H9 (cell line): Measurements from ENCODE around the gene EVC. TPM values are rescaled to one million over a fixed set of nuclear protein-coding genes. Genes with fewer than 3 reads are reported as not detected.

ENCODE experiments used
- DNase-seq: peaks from one replicate; pipeline ENCODE4 v3.0.0-alpha.2; 2017
- H2AFZ ChIP-seq: one replicate; pipeline ENCODE4 v1.6.1; 2013; ENCODE audit warnings: mild to moderate bottlenecking, low read length, control low read depth, moderate library complexity
- H2AK5ac ChIP-seq: 2 replicates; pipeline ENCODE4 v1.6.1; 2013; ENCODE audit warnings: low read length, control low read depth, mixed read lengths; ENCODE audit not compliant: insufficient read length
- H2BK120ac ChIP-seq: one replicate; pipeline ENCODE4 v1.6.1; 2013; ENCODE audit warnings: low read depth, mild to moderate bottlenecking, low read length, control low read depth, inconsistent platforms; ENCODE audit not compliant: poor library complexity, severe bottlenecking
- H2BK12ac ChIP-seq: 2 replicates; pipeline ENCODE4 v1.6.1; 2013; ENCODE audit warnings: low read length, control low read depth, mixed read lengths, low read depth; ENCODE audit not compliant: insufficient read length
- H2BK15ac ChIP-seq: 2 replicates; pipeline ENCODE4 v1.6.1; 2013; ENCODE audit warnings: low read depth, low read length, control low read depth
- H2BK20ac ChIP-seq: one replicate; pipeline ENCODE4 v1.6.1; 2013; ENCODE audit warnings: low read depth, mild to moderate bottlenecking, low read length, control low read depth, inconsistent platforms; ENCODE audit not compliant: poor library complexity, severe bottlenecking
- H2BK5ac ChIP-seq: 2 replicates; pipeline ENCODE4 v1.6.1; 2013; ENCODE audit warnings: low read length, control low read depth, mixed read lengths; ENCODE audit not compliant: insufficient read length
- H3K14ac ChIP-seq: 2 replicates; pipeline ENCODE4 v1.6.1; 2013; ENCODE audit warnings: low read length, control low read depth; ENCODE audit not compliant: insufficient read depth
- H3K18ac ChIP-seq: 2 replicates; pipeline ENCODE4 v1.6.1; 2013; ENCODE audit warnings: low read depth, mild to moderate bottlenecking, mixed read lengths, low read length, control low read depth; ENCODE audit not compliant: insufficient read length
- H3K23ac ChIP-seq: 2 replicates; pipeline ENCODE4 v1.6.1; 2013; ENCODE audit warnings: low read length, control low read depth, mixed read lengths, low read depth; ENCODE audit not compliant: insufficient read length
- H3K23me2 ChIP-seq: 2 replicates; pipeline ENCODE4 v1.6.1; 2013; ENCODE audit warnings: low read depth, mild to moderate bottlenecking, mixed read lengths, low read length, control low read depth; ENCODE audit not compliant: insufficient read length, poor library complexity, severe bottlenecking
- H3K27ac ChIP-seq: 2 replicates; pipeline ENCODE4 v1.5.1; 2013; ENCODE audit warnings: low read length, control low read depth, mixed read lengths, low read depth; ENCODE audit not compliant: insufficient read length
- H3K27me3 ChIP-seq: 2 replicates; pipeline ENCODE4 v1.6.1; 2013; ENCODE audit warnings: low read length, control low read depth, inconsistent platforms; ENCODE audit not compliant: insufficient read depth
- H3K4ac ChIP-seq: 2 replicates; pipeline ENCODE4 v1.6.1; 2013; ENCODE audit warnings: low read depth, mild to moderate bottlenecking, control low read depth, inconsistent platforms, low read length, moderate library complexity
- H3K4me1 ChIP-seq: 2 replicates; pipeline ENCODE4 v1.6.1; 2013; ENCODE audit warnings: low read length, control low read depth, inconsistent platforms; ENCODE audit not compliant: insufficient read depth
- H3K4me2 ChIP-seq: 2 replicates; pipeline ENCODE4 v1.6.1; 2013; ENCODE audit warnings: low read length, control low read depth, mixed read lengths; ENCODE audit not compliant: insufficient read length, insufficient read depth
- H3K56ac ChIP-seq: 2 replicates; pipeline ENCODE4 v1.6.1; 2013; ENCODE audit warnings: low read depth, mild to moderate bottlenecking, mixed read lengths, low read length, control low read depth; ENCODE audit not compliant: insufficient read length
- H3K79me1 ChIP-seq: 2 replicates; pipeline ENCODE4 v1.6.1; 2013; ENCODE audit warnings: low read depth, mild to moderate bottlenecking, moderate library complexity, low read length, control low read depth, inconsistent platforms; ENCODE audit not compliant: insufficient read depth, poor library complexity, severe bottlenecking
- H3K79me2 ChIP-seq: 2 replicates; pipeline ENCODE4 v1.6.1; 2013; ENCODE audit warnings: low read length, control low read depth, inconsistent platforms; ENCODE audit not compliant: insufficient read depth
- H3K9ac ChIP-seq: 2 replicates; pipeline ENCODE4 v1.6.1; 2013; ENCODE audit warnings: low read length, control low read depth, mixed read lengths; ENCODE audit not compliant: insufficient read length; ENCODE audit errors: extremely low read depth
- H3K9me3 ChIP-seq: one replicate; pipeline ENCODE4 v1.6.1; 2013; ENCODE audit warnings: low read depth, low read length, inconsistent platforms; ENCODE audit not compliant: control insufficient read depth
- H3T11ph ChIP-seq: one replicate; pipeline ENCODE4 v1.6.1; 2013; ENCODE audit warnings: mild to moderate bottlenecking, low read length, control low read depth, inconsistent platforms
- H4K20me1 ChIP-seq: one replicate; pipeline ENCODE4 v1.6.1; 2013; ENCODE audit not compliant: control insufficient read depth, insufficient read length, insufficient read depth
- H4K5ac ChIP-seq: 2 replicates; pipeline ENCODE4 v1.6.1; 2013; ENCODE audit warnings: low read depth, mild to moderate bottlenecking, mixed read lengths, low read length, control low read depth; ENCODE audit not compliant: insufficient read length
- H4K8ac ChIP-seq: replicated peaks from 2 replicates; pipeline ENCODE4 v1.6.1; 2013; ENCODE audit warnings: low read length, control low read depth, mixed read lengths, low read depth; ENCODE audit not compliant: insufficient read length
- H4K91ac ChIP-seq: 2 replicates; pipeline ENCODE4 v1.6.1; 2013; ENCODE audit warnings: low read depth, mild to moderate bottlenecking, moderate library complexity, mixed read lengths, low read length, control low read depth; ENCODE audit not compliant: insufficient read length
- H3K27ac Mint-ChIP-seq, 3 experiments: 2 replicates in 2 of 3; 3 replicates in 1 of 3; pipeline ENCODE4 v1.8.0; 2020 to 2021; ENCODE audit warnings: mixed read lengths in 3 of 3, mild to moderate bottlenecking in 1 of 3, moderate library complexity in 1 of 3
- H3K27me3 Mint-ChIP-seq: 2 replicates; pipeline ENCODE4 v1.8.0; 2021; ENCODE audit warnings: low read depth, mild to moderate bottlenecking, moderate library complexity, mixed read lengths
- H3K36me3 Mint-ChIP-seq, 3 experiments: 2 replicates in 2 of 3; 3 replicates in 1 of 3; pipeline ENCODE4 v1.8.0; 2020 to 2021; ENCODE audit warnings: low read depth in 3 of 3, mixed read lengths in 3 of 3; ENCODE audit not compliant: insufficient read depth in 1 of 3
- H3K4me1 Mint-ChIP-seq, 2 experiments: 2 replicates each; pipeline ENCODE4 v1.8.0; 2020; ENCODE audit warnings: mixed read lengths in 2 of 2
- H3K4me3 Mint-ChIP-seq, 2 experiments: 2 replicates in 1 of 2; 3 replicates in 1 of 2; pipeline ENCODE4 v1.8.0; 2020 to 2021; ENCODE audit warnings: mild to moderate bottlenecking in 2 of 2, mixed read lengths in 2 of 2, moderate library complexity in 1 of 2
- H3K9me3 Mint-ChIP-seq, 2 experiments: 2 replicates in 1 of 2; 3 replicates in 1 of 2; pipeline ENCODE4 v1.8.0; 2020; ENCODE audit warnings: mild to moderate bottlenecking in 2 of 2, mixed read lengths in 2 of 2, moderate library complexity in 1 of 2
- WGBS: extraction: QIAGEN DNeasy Blood & Tissue Kit; methylation state at CpG from one replicate; pipeline ENCODE4 v1.1.7; 2013; ENCODE audit warnings: missing lambda C conversion rate, low lambda C conversion rate, mixed read lengths; ENCODE audit not compliant: insufficient read length; ENCODE audit errors: extremely low coverage; 5-methylcytosine and 5-hydroxymethylcytosine counted together
- total RNA-seq: library from RNA; stranded (reverse); gene quantifications from 2 replicates; pipeline ENCODE4 v1.2.1, GENCODE V29; 2021
- TF ChIP-seq, protein P1 (sequence below): fragments of 200-600 bp; sonication (generic); conservative IDR thresholded peaks from 3 replicates; pipeline ENCODE4 v1.8.0; 2021; ENCODE audit warnings: antibody characterized with exemption, mild to moderate bottlenecking

EVC gene
- total RNA-seq, 1 experiment from 2014 or later = 10.1 TPM

- no peak overlapping the region for H2BK20ac ChIP-seq
- H2AFZ ChIP-seq = no peak overlapping the region
- no peak overlapping the region for H2AK5ac ChIP-seq
- Mint-ChIP-seq H3K4me3 (no peak overlapping the region), H3K27me3 (peaks cover 1% of the 10 kb centered on the region), H3K9me3 (peaks cover 11 to 13% of the 10 kb centered on the region in 2 experiments), H3K4me1 (peaks cover 14 to 17% of the 10 kb centered on the region in 2 experiments), H3K27ac (no peak overlapping the region), H3K36me3 (peaks cover 13 to 19% (median 17%) of the 10 kb centered on the region in 3 experiments)
- no peak overlapping the region for H4K5ac ChIP-seq
- H3K23me2 ChIP-seq = no peaks in the 10 kb centered on the region
- no peaks in the 10 kb centered on the region for H3K9me3 ChIP-seq
- H4K20me1 ChIP-seq = no peaks in the 10 kb centered on the region
- no peak overlapping the region for H3K9ac ChIP-seq
- no peak overlapping the region for H3K56ac ChIP-seq
- no peaks in the 10 kb centered on the region for H3K79me1 ChIP-seq
- H3K4ac ChIP-seq = no peak overlapping the region
- H3K4me1 ChIP-seq = no peaks in the 10 kb centered on the region
- no peak overlapping the region for H3T11ph ChIP-seq
- H3K14ac ChIP-seq = no peak overlapping the region
- no peak overlapping the region for H4K8ac ChIP-seq
- no peak overlapping the region for H2BK120ac ChIP-seq
- no peak overlapping the region for H3K18ac ChIP-seq
- no peak overlapping the region for H2BK15ac ChIP-seq
- H3K27me3 ChIP-seq = no peaks in the 10 kb centered on the region
- H4K91ac ChIP-seq = no peak overlapping the region
- H2BK12ac ChIP-seq = no peak overlapping the region
- H3K27ac ChIP-seq = no peak overlapping the region
- no CpG with 5 or more reads among the region's 4 CpGs for WGBS
- no peak overlapping the region for H3K23ac ChIP-seq
- no peak for DNase-seq
- H2BK5ac ChIP-seq = no peak overlapping the region
- H3K79me2 ChIP-seq = no peaks in the 10 kb centered on the region
- TF ChIP-seq, protein P1, sequence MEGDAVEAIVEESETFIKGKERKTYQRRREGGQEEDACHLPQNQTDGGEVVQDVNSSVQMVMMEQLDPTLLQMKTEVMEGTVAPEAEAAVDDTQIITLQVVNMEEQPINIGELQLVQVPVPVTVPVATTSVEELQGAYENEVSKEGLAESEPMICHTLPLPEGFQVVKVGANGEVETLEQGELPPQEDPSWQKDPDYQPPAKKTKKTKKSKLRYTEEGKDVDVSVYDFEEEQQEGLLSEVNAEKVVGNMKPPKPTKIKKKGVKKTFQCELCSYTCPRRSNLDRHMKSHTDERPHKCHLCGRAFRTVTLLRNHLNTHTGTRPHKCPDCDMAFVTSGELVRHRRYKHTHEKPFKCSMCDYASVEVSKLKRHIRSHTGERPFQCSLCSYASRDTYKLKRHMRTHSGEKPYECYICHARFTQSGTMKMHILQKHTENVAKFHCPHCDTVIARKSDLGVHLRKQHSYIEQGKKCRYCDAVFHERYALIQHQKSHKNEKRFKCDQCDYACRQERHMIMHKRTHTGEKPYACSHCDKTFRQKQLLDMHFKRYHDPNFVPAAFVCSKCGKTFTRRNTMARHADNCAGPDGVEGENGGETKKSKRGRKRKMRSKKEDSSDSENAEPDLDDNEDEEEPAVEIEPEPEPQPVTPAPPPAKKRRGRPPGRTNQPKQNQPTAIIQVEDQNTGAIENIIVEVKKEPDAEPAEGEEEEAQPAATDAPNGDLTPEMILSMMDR = no peak
- H3K4me2 ChIP-seq = no peak overlapping the region
Measured at GRCh38 chr4:5717449-5718158, 6.6 kb downstream of the EVC start.
